ENCODE measurements around the gene CANX. TPM values are rescaled to one million over a fixed set of nuclear protein-coding genes. Genes with fewer than 3 reads are reported as not detected.
"Not testable (repeated sequence)": the region's sequence is repeated elsewhere in the genome, so short reads cannot be mapped to it uniquely, and the experiment has no call there.

CANX gene
- polyA plus RNA-seq, 4 donors, result 89.2 to 585 (median 189) TPM

- H3K4me1 ChIP-seq (ENCODE audit: control insufficient read depth in 3 of 3, insufficient read depth in 2 of 3, low read depth in 1 of 3, low read length in 2 of 3), result peaks cover 2 to 11% (median 2%) of the 10 kb centered on the region in 3 donors
- H3K4me3 ChIP-seq (ENCODE audit: low read depth in 1 of 3, low read length in 3 of 3), result peak within 1 kb of the TSS; percentile 68 to 99 (median 98)
- H3K27me3 ChIP-seq (ENCODE audit: control insufficient read depth in 3 of 3, insufficient read depth in 3 of 3, low read length in 3 of 3), result no peaks in the 10 kb centered on the region
- DNase-seq (peak; percentile 100), FAIRE-seq (peak; percentile 59)
- H3K36me3 ChIP-seq (ENCODE audit: control insufficient read depth in 3 of 3, insufficient read depth in 2 of 3, low read depth in 1 of 3, low read length in 3 of 3), result peaks cover 7 to 20% (median 10%) of the 10 kb centered on the region in 3 donors
- peak within 1 kb of the TSS; percentile 80 to 95 (median 95) for H3K27ac ChIP-seq (ENCODE audit: low read depth in 1 of 3, low read length in 2 of 3)
- H3K9me3 ChIP-seq (ENCODE audit: control insufficient read depth in 2 of 2, insufficient read depth in 1 of 2, low read depth in 1 of 2, low read length in 1 of 2), result no peaks in the 10 kb centered on the region
- WGBS, 3 donors, result 0 to 1% (median 0%) methylated on average over 41 of the region's 41 CpGs
These were observed 33.7 kb downstream of the CANX start, which contains the start of gene MAML1 for GRCh38 chr5:179732412-179732917. Gene MAML1, plus strand, starts transcription at chr5:179732822. Its CDS starts 291 bp downstream, at chr5:179733113.

- H3K4me1 ChIP-seq (ENCODE audit: control insufficient read depth in 3 of 3, insufficient read depth in 2 of 3, low read depth in 1 of 3, low read length in 2 of 3), result peaks cover 2 to 11% (median 2%) of the 10 kb centered on the region in 3 donors
- DNase-seq (peak; percentile 39 to 69), FAIRE-seq (no peak)
- peak overlapping the region; percentile 68 to 99 (median 98) for H3K4me3 ChIP-seq (ENCODE audit: low read depth in 1 of 3, low read length in 3 of 3)
- peak overlapping the region; percentile 80 to 95 (median 95) for H3K27ac ChIP-seq (ENCODE audit: low read depth in 1 of 3, low read length in 2 of 3)
- no peaks in the 10 kb centered on the region for H3K27me3 ChIP-seq (ENCODE audit: control insufficient read depth in 3 of 3, insufficient read depth in 3 of 3, low read length in 3 of 3)
- H3K9me3 ChIP-seq (ENCODE audit: control insufficient read depth in 2 of 2, insufficient read depth in 1 of 2, low read depth in 1 of 2, low read length in 1 of 2), result no peaks in the 10 kb centered on the region
- WGBS, 3 donors, result 1% methylated on average over 32 to 101 of the region's 101 CpGs
- peaks cover 4 to 22% (median 8%) of the 10 kb centered on the region in 3 donors for H3K36me3 ChIP-seq (ENCODE audit: control insufficient read depth in 3 of 3, insufficient read depth in 2 of 3, low read depth in 1 of 3, low read length in 3 of 3)
These were observed 34.4 kb downstream of the CANX start for GRCh38 chr5:179732918-179733771.

GRCh38 chr5:179733772-179734126 lies 35.0 kb downstream of the CANX start:
- H3K4me3 ChIP-seq (ENCODE audit: low read depth in 1 of 3, low read length in 3 of 3), result peak overlapping the region; percentile 68 to 99 (median 98)
- no peaks in the 10 kb centered on the region for H3K27me3 ChIP-seq (ENCODE audit: control insufficient read depth in 3 of 3, insufficient read depth in 3 of 3, low read length in 3 of 3)
- H3K36me3 ChIP-seq (ENCODE audit: control insufficient read depth in 3 of 3, insufficient read depth in 2 of 3, low read depth in 1 of 3, low read length in 3 of 3), result peaks cover 4 to 24% (median 6%) of the 10 kb centered on the region in 3 donors
- no peaks in the 10 kb centered on the region for H3K9me3 ChIP-seq (ENCODE audit: control insufficient read depth in 2 of 2, insufficient read depth in 1 of 2, low read depth in 1 of 2, low read length in 1 of 2)
- 0 to 1% (median 1%) methylated on average over 2 of the region's 2 CpGs for WGBS, 3 donors
- peak overlapping the region; percentile 80 to 95 (median 95) for H3K27ac ChIP-seq (ENCODE audit: low read depth in 1 of 3, low read length in 2 of 3)
- FAIRE-seq (no peak), DNase-seq (no peak)
- H3K4me1 ChIP-seq (ENCODE audit: control insufficient read depth in 3 of 3, insufficient read depth in 2 of 3, low read depth in 1 of 3, low read length in 2 of 3), result peaks cover 2 to 11% (median 5%) of the 10 kb centered on the region in 3 donors

GRCh38 chr5:179734536-179735164 lies 35.9 kb downstream of the CANX start:
- H3K9me3 ChIP-seq (ENCODE audit: control insufficient read depth in 2 of 2, insufficient read depth in 1 of 2, low read depth in 1 of 2, low read length in 1 of 2), result no peaks in the 10 kb centered on the region
- H3K27ac ChIP-seq (ENCODE audit: low read depth in 1 of 3, low read length in 2 of 3), result no peak overlapping the region
- FAIRE-seq, result no peak
- H3K4me3 ChIP-seq (ENCODE audit: low read depth in 1 of 3, low read length in 3 of 3), result peak overlapping the region in 2 of 3 donors; percentile 23 to 98
- H3K36me3 ChIP-seq (ENCODE audit: control insufficient read depth in 3 of 3, insufficient read depth in 2 of 3, low read depth in 1 of 3, low read length in 3 of 3), result peaks cover 0 to 28% (median 2%) of the 10 kb centered on the region in 3 donors
- no peaks in the 10 kb centered on the region for H3K27me3 ChIP-seq (ENCODE audit: control insufficient read depth in 3 of 3, insufficient read depth in 3 of 3, low read length in 3 of 3)
- H3K4me1 ChIP-seq (ENCODE audit: control insufficient read depth in 3 of 3, insufficient read depth in 2 of 3, low read depth in 1 of 3, low read length in 2 of 3), result peaks cover 2 to 11% (median 8%) of the 10 kb centered on the region in 3 donors
- DNase-seq, result no peak
- 71 to 77% (median 72%) methylated on average over 12 of the region's 12 CpGs for WGBS, 3 donors

- FAIRE-seq (no peak), DNase-seq (no peak)
- Histone ChIP-seq H3K9me3 (ENCODE audit: control insufficient read depth in 2 of 2, insufficient read depth in 1 of 2, low read depth in 1 of 2, low read length in 1 of 2) (no peaks in the 10 kb centered on the region), H3K27me3 (ENCODE audit: control insufficient read depth in 3 of 3, insufficient read depth in 3 of 3, low read length in 3 of 3) (no peaks in the 10 kb centered on the region), H3K36me3 (ENCODE audit: control insufficient read depth in 3 of 3, insufficient read depth in 2 of 3, low read depth in 1 of 3, low read length in 3 of 3) (peaks cover 0 to 34% (median 0%) of the 10 kb centered on the region in 3 donors), H3K4me1 (ENCODE audit: control insufficient read depth in 3 of 3, insufficient read depth in 2 of 3, low read depth in 1 of 3, low read length in 2 of 3) (peaks cover 4 to 11% (median 8%) of the 10 kb centered on the region in 3 donors), H3K4me3 (ENCODE audit: low read depth in 1 of 3, low read length in 3 of 3) (no peak overlapping the region), H3K27ac (ENCODE audit: low read depth in 1 of 3, low read length in 2 of 3) (no peak overlapping the region)
- WGBS, 3 donors, result 87 to 88% (median 87%) methylated on average over 4 of the region's 4 CpGs
These were observed 40.0 kb downstream of the CANX start for GRCh38 chr5:179738742-179739141.

GRCh38 chr5:179744106-179744505 lies 45.3 kb downstream of the CANX start:
- H3K27me3 ChIP-seq (ENCODE audit: control insufficient read depth in 3 of 3, insufficient read depth in 3 of 3, low read length in 3 of 3); DNase-seq; FAIRE-seq; H3K9me3 ChIP-seq (ENCODE audit: control insufficient read depth in 2 of 2, insufficient read depth in 1 of 2, low read depth in 1 of 2, low read length in 1 of 2); H3K4me1 ChIP-seq (ENCODE audit: control insufficient read depth in 3 of 3, insufficient read depth in 2 of 3, low read depth in 1 of 3, low read length in 2 of 3); H3K4me3 ChIP-seq (ENCODE audit: low read depth in 1 of 3, low read length in 3 of 3); H3K27ac ChIP-seq (ENCODE audit: low read depth in 1 of 3, low read length in 2 of 3): not testable (repeated sequence)
- 90 to 96% (median 96%) methylated on average over 7 of the region's 7 CpGs for WGBS, 3 donors
- peaks cover 0 to 11% (median 0%) of the 10 kb centered on the region in 3 donors for H3K36me3 ChIP-seq (ENCODE audit: control insufficient read depth in 3 of 3, insufficient read depth in 2 of 3, low read depth in 1 of 3, low read length in 3 of 3)

GRCh38 chr5:179746872-179747271 lies 48.1 kb downstream of the CANX start:
- Histone ChIP-seq H3K4me3 (ENCODE audit: low read depth in 1 of 3, low read length in 3 of 3) (no peak overlapping the region), H3K36me3 (ENCODE audit: control insufficient read depth in 3 of 3, insufficient read depth in 2 of 3, low read depth in 1 of 3, low read length in 3 of 3) (peaks cover 0 to 12% (median 0%) of the 10 kb centered on the region in 3 donors), H3K27ac (ENCODE audit: low read depth in 1 of 3, low read length in 2 of 3) (no peak overlapping the region), H3K9me3 (ENCODE audit: control insufficient read depth in 2 of 2, insufficient read depth in 1 of 2, low read depth in 1 of 2, low read length in 1 of 2) (no peaks in the 10 kb centered on the region), H3K4me1 (ENCODE audit: control insufficient read depth in 3 of 3, insufficient read depth in 2 of 3, low read depth in 1 of 3, low read length in 2 of 3) (no peaks in the 10 kb centered on the region), H3K27me3 (ENCODE audit: control insufficient read depth in 3 of 3, insufficient read depth in 3 of 3, low read length in 3 of 3) (no peaks in the 10 kb centered on the region)
- DNase-seq, result no peak
- WGBS, 3 donors, result 94 to 98% (median 98%) methylated on average over 2 of the region's 2 CpGs
- FAIRE-seq, result no peak

- no peaks in the 10 kb centered on the region for H3K27me3 ChIP-seq (ENCODE audit: control insufficient read depth in 3 of 3, insufficient read depth in 3 of 3, low read length in 3 of 3)
- no peaks in the 10 kb centered on the region for H3K4me1 ChIP-seq (ENCODE audit: control insufficient read depth in 3 of 3, insufficient read depth in 2 of 3, low read depth in 1 of 3, low read length in 2 of 3)
- DNase-seq (no peak), FAIRE-seq (no peak)
- 84 to 92% (median 90%) methylated on average over 3 of the region's 3 CpGs for WGBS, 3 donors
- no peak overlapping the region for H3K27ac ChIP-seq (ENCODE audit: low read depth in 1 of 3, low read length in 2 of 3)
- peaks cover 0 to 12% (median 0%) of the 10 kb centered on the region in 3 donors for H3K36me3 ChIP-seq (ENCODE audit: control insufficient read depth in 3 of 3, insufficient read depth in 2 of 3, low read depth in 1 of 3, low read length in 3 of 3)
- H3K9me3 ChIP-seq (ENCODE audit: control insufficient read depth in 2 of 2, insufficient read depth in 1 of 2, low read depth in 1 of 2, low read length in 1 of 2), result no peaks in the 10 kb centered on the region
- H3K4me3 ChIP-seq (ENCODE audit: low read depth in 1 of 3, low read length in 3 of 3), result no peak overlapping the region
These were observed 49.0 kb downstream of the CANX start for GRCh38 chr5:179747811-179748210.
